GM19467 (cell line): ENCODE data around the gene JSRP1.

Experiments
- ATAC-seq: cut with Tn5 transposase; IDR thresholded peaks from one replicate; pipeline ENCODE4 v1.9.1; 2021; ENCODE audit warnings: mild to moderate bottlenecking, moderate library complexity; ENCODE audit not compliant: unreplicated experiment

JSRP1 gene

GRCh38 chr19:2268480-2268830, 12.2 kb upstream of the JSRP1 start:
- no peak for ATAC-seq

GRCh38 chr19:2266183-2266993, 10.2 kb upstream of the JSRP1 start:
- ATAC-seq = no peak

- ATAC-seq = no peak
Observed at GRCh38 chr19:2261438-2262172, 5.4 kb upstream of the JSRP1 start.

- ATAC-seq = no peak
Observed at GRCh38 chr19:2260341-2260805, 4.2 kb upstream of the JSRP1 start.

GRCh38 chr19:2259336-2259735, 3.1 kb upstream of the JSRP1 start:
- ATAC-seq = no peak

GRCh38 chr19:2255112-2255845, 938 bp downstream of the JSRP1 start:
- ATAC-seq = no peak

GRCh38 chr19:2254064-2254872, 1.9 kb downstream of the JSRP1 start:
- ATAC-seq = no peak

GRCh38 chr19:2253106-2254063, 2.8 kb downstream of the JSRP1 start:
- no peak for ATAC-seq

- no peak for ATAC-seq
Observed at GRCh38 chr19:2252797-2253105, 3.5 kb downstream of the JSRP1 start.

GRCh38 chr19:2252055-2252796, 4.0 kb downstream of the JSRP1 start:
- no peak for ATAC-seq

GRCh38 chr19:2251106-2252054, 4.8 kb downstream of the JSRP1 start:
- ATAC-seq = no peak

- ATAC-seq = no peak
Observed at GRCh38 chr19:2250766-2251105, 5.5 kb downstream of the JSRP1 start.

- no peak for ATAC-seq
Observed at GRCh38 chr19:2249880-2250765, 6.1 kb downstream of the JSRP1 start.

- ATAC-seq = no peak
Observed at GRCh38 chr19:2249010-2249866, 7.0 kb downstream of the JSRP1 start, which contains the start of gene AMH. TSS of gene AMH (plus strand) at chr19:2249323. CDS start at chr19:2249333, 10 bp downstream.

GRCh38 chr19:2248136-2249009, 7.8 kb downstream of the JSRP1 start:
- no peak for ATAC-seq
